HEK293 (cell line): ENCODE results near the gene RBM10.

Experiments used
- CTCF ChIA-PET: fragments of 350-600 bp; formaldehyde crosslinking; extraction: SDS; loops from one replicate; lab custom pipeline; 2021; ENCODE audit warnings: antibody characterized with exemption; lab: Yijun Ruan, JAX
- POLR2A ChIA-PET: fragments of 300-600 bp; formaldehyde crosslinking; extraction: SDS; loops from one replicate; lab custom pipeline; 2020; ENCODE audit warnings: antibody characterized with exemption, inconsistent platforms; lab: Yijun Ruan, JAX
- H3K27ac ChIP-seq: fragments of 200-500 bp; sonication (Bioruptor generic); 2 replicates; pipeline ENCODE4 v1.5.1; 2014; ENCODE audit warnings: low read depth, low read length, control low read depth, inconsistent platforms; ENCODE audit errors: extremely low read depth
- H3K36me3 ChIP-seq, 2 experiments: fragments of 200-500 bp in 1 of 2; sonication (Bioruptor generic) in 1 of 2; 1 replicate in 1 of 2; 2 replicates in 1 of 2; pipeline ENCODE4 v1.5.1; 2014 to 2017; ENCODE audit warnings: inconsistent platforms in 2 of 2, low read length in 2 of 2; ENCODE audit not compliant: control insufficient read depth in 2 of 2, insufficient read depth in 1 of 2
- H3K4me1 ChIP-seq: fragments of 200-500 bp; sonication (Bioruptor generic); 2 replicates; pipeline ENCODE4 v1.5.1; 2014; ENCODE audit warnings: mild to moderate bottlenecking, low read length, inconsistent platforms; ENCODE audit not compliant: control insufficient read depth, insufficient read depth
- H3K4me3 ChIP-seq: 2 replicates; pipeline ENCODE4 v1.5.1; 2011; ENCODE audit warnings: low read depth, mild to moderate bottlenecking, control low read depth, low read length, moderate library complexity
- H3K9me3 ChIP-seq: fragments of 200-500 bp; sonication (Bioruptor generic); 2 replicates; pipeline ENCODE4 v1.5.1; 2014; ENCODE audit warnings: low read depth, low read length, inconsistent platforms; ENCODE audit not compliant: control insufficient read depth, insufficient read depth
- AEBP2 ChIP-seq: fragments of 450-650 bp; formaldehyde crosslinking; IDR thresholded peaks from 2 replicates; pipeline ENCODE4 v1.5.1; 2016; ENCODE audit warnings: missing biosample characterization, missing genetic modification characterization, borderline replicate concordance
- ELK4 ChIP-seq: IDR thresholded peaks from 2 replicates; pipeline ENCODE4 v1.6.1; 2011; ENCODE audit warnings: mild to moderate bottlenecking, low read depth, low read length, borderline replicate concordance
- GLIS1 ChIP-seq: fragments of 450-650 bp; formaldehyde crosslinking; IDR thresholded peaks from 2 replicates; pipeline ENCODE4 v1.5.1; 2016; ENCODE audit warnings: missing biosample characterization, missing genetic modification characterization
- PATZ1 ChIP-seq: fragments of 450-650 bp; formaldehyde crosslinking; IDR thresholded peaks from 2 replicates; pipeline ENCODE4 v1.5.1; 2016; ENCODE audit warnings: missing biosample characterization, missing genetic modification characterization
- ZBTB17 ChIP-seq: fragments of 450-650 bp; formaldehyde crosslinking; IDR thresholded peaks from 2 replicates; pipeline ENCODE4 v1.5.1; 2016; ENCODE audit warnings: missing biosample characterization, missing genetic modification characterization
- ZBTB20 ChIP-seq: fragments of 450-650 bp; formaldehyde crosslinking; IDR thresholded peaks from 2 replicates; pipeline ENCODE4 v1.5.1; 2016; ENCODE audit warnings: missing biosample characterization, missing genetic modification characterization
- ZBTB21 ChIP-seq: fragments of 450-650 bp; formaldehyde crosslinking; IDR thresholded peaks from 2 replicates; pipeline ENCODE4 v1.5.1; 2017; ENCODE audit warnings: missing biosample characterization, missing genetic modification characterization
- ZNF10 ChIP-seq: fragments of 450-650 bp; formaldehyde crosslinking; IDR thresholded peaks from 2 replicates; pipeline ENCODE4 v1.5.1; 2017; ENCODE audit warnings: missing biosample characterization, missing genetic modification characterization
- ZNF169 ChIP-seq: fragments of 450-650 bp; formaldehyde crosslinking; IDR thresholded peaks from 2 replicates; pipeline ENCODE4 v1.5.1; 2016; ENCODE audit warnings: missing biosample characterization, missing genetic modification characterization
- ZNF175 ChIP-seq: fragments of 450-650 bp; formaldehyde crosslinking; IDR thresholded peaks from 2 replicates; pipeline ENCODE4 v1.5.1; 2016; ENCODE audit warnings: missing biosample characterization, missing genetic modification characterization
- ZNF214 ChIP-seq: fragments of 450-650 bp; formaldehyde crosslinking; IDR thresholded peaks from 2 replicates; pipeline ENCODE4 v1.5.1; 2017; ENCODE audit warnings: missing biosample characterization, mild to moderate bottlenecking, missing genetic modification characterization, borderline replicate concordance
- ZNF404 ChIP-seq: fragments of 450-650 bp; formaldehyde crosslinking; IDR thresholded peaks from 2 replicates; pipeline ENCODE4 v1.5.1; 2017; ENCODE audit warnings: missing biosample characterization, missing genetic modification characterization
- ZNF416 ChIP-seq: fragments of 450-650 bp; formaldehyde crosslinking; IDR thresholded peaks from 2 replicates; pipeline ENCODE4 v1.5.1; 2016; ENCODE audit warnings: missing biosample characterization, missing genetic modification characterization
- ZNF426 ChIP-seq: fragments of 450-650 bp; formaldehyde crosslinking; IDR thresholded peaks from 2 replicates; pipeline ENCODE4 v1.5.1; 2017; ENCODE audit warnings: missing biosample characterization, missing genetic modification characterization, mild to moderate bottlenecking, inconsistent platforms, moderate library complexity
- ZNF48 ChIP-seq: fragments of 450-650 bp; formaldehyde crosslinking; IDR thresholded peaks from 2 replicates; pipeline ENCODE4 v1.5.1; 2016; ENCODE audit warnings: missing biosample characterization, missing genetic modification characterization
- ZNF488 ChIP-seq: fragments of 450-650 bp; formaldehyde crosslinking; IDR thresholded peaks from 2 replicates; pipeline ENCODE4 v1.5.1; 2016; ENCODE audit warnings: missing biosample characterization, missing genetic modification characterization
- ZNF510 ChIP-seq: fragments of 450-650 bp; formaldehyde crosslinking; IDR thresholded peaks from 2 replicates; pipeline ENCODE4 v1.5.1; 2018; ENCODE audit warnings: mild to moderate bottlenecking, missing genetic modification characterization, missing biosample characterization; ENCODE audit not compliant: insufficient replicate concordance
- ZNF514 ChIP-seq: fragments of 450-650 bp; formaldehyde crosslinking; IDR thresholded peaks from 2 replicates; pipeline ENCODE4 v1.5.1; 2016; ENCODE audit warnings: missing biosample characterization, missing genetic modification characterization
- ZNF580 ChIP-seq: fragments of 450-650 bp; formaldehyde crosslinking; IDR thresholded peaks from 2 replicates; pipeline ENCODE4 v1.5.1; 2016; ENCODE audit warnings: missing biosample characterization, missing genetic modification characterization
- ZNF629 ChIP-seq: fragments of 450-650 bp; formaldehyde crosslinking; IDR thresholded peaks from 2 replicates; pipeline ENCODE4 v1.5.1; 2017; ENCODE audit warnings: missing biosample characterization, missing genetic modification characterization
- ZNF660 ChIP-seq: fragments of 450-650 bp; IDR thresholded peaks from 2 replicates; pipeline ENCODE4 v1.5.1; 2018; ENCODE audit warnings: missing biosample characterization, mild to moderate bottlenecking, missing genetic modification characterization
- ZNF677 ChIP-seq: fragments of 450-650 bp; IDR thresholded peaks from 2 replicates; pipeline ENCODE4 v1.5.0; 2018; ENCODE audit warnings: missing biosample characterization, mild to moderate bottlenecking, missing genetic modification characterization, moderate library complexity
- ZNF785 ChIP-seq: fragments of 450-650 bp; formaldehyde crosslinking; IDR thresholded peaks from 2 replicates; pipeline ENCODE4 v1.5.1; 2016; ENCODE audit warnings: missing biosample characterization, missing genetic modification characterization
- ZNF792 ChIP-seq: fragments of 450-650 bp; formaldehyde crosslinking; IDR thresholded peaks from 2 replicates; pipeline ENCODE4 v1.5.1; 2016; ENCODE audit warnings: missing biosample characterization, missing genetic modification characterization
- ZXDB ChIP-seq: fragments of 450-650 bp; formaldehyde crosslinking; IDR thresholded peaks from 2 replicates; pipeline ENCODE4 v1.5.1; 2016; ENCODE audit warnings: missing biosample characterization, missing genetic modification characterization

The RBM10 gene

GRCh38 chrX:47232197-47232802, 87.3 kb downstream of the RBM10 start:
- peak overlapping the region; percentile 100 for H3K27ac ChIP-seq
- CTCF ChIA-PET = interaction anchor here (0.7 to 1.4 kb wide), 2 partner anchors 153 to 566 kb away, joined by 3 to 7 read pairs; no protein-coding TSS in a partner anchor
- TF ChIP-seq ZBTB20 (tag by site-specific recombination) (0 out of 2 replicates have a peak, but pooled peaks have one; percentile 33), ZNF629 (tag by site-specific recombination) (0 out of 2 replicates have a peak, but pooled peaks have one; percentile 2), ELK4 (0 out of 2 replicates have a peak, but pooled peaks have one; percentile 2), ZNF175 (tag by site-specific recombination) (no peak)
- H3K4me3 ChIP-seq = peak overlapping the region; percentile 87
- POLR2A ChIA-PET = interaction anchor here (0.7 to 3.8 kb wide), 13 partner anchors 8 to 291 kb away, joined by 3 to 124 read pairs (median 6); partner anchors contain the start of genes CDK16, NDUFB11 and RBM10
- peaks cover 7% of the 10 kb centered on the region; the same call in 1 of the 2 replicates for H3K4me1 ChIP-seq
- H3K36me3 ChIP-seq = peaks cover 19 to 35% of the 10 kb centered on the region in 2 experiments
- H3K9me3 ChIP-seq = no peaks in the 10 kb centered on the region

GRCh38 chrX:47232803-47233332, 87.8 kb downstream of the RBM10 start, which contains the start of gene USP11:
Gene USP11 (plus strand): TSS chrX:47233009. CDS start chrX:47233044, 35 bp downstream.
- CTCF ChIA-PET = interaction anchor here (1.4 kb wide), 1 partner anchor 152 kb away, joined by 7 read pairs; no protein-coding TSS in a partner anchor
- Histone ChIP-seq H3K27ac (peak within 1 kb of the TSS; percentile 100), H3K36me3 (peaks cover 15 to 29% of the 10 kb centered on the region in 2 experiments), H3K4me3 (peak within 1 kb of the TSS; percentile 87), H3K9me3 (no peaks in the 10 kb centered on the region), H3K4me1 (peaks cover 7% of the 10 kb centered on the region; the same call in 1 of the 2 replicates)
- POLR2A ChIA-PET = interaction anchor here (0.6 to 3.8 kb wide), 18 partner anchors 9 to 291 kb away, joined by 3 to 124 read pairs (median 4); partner anchors contain the start of genes CDK16, NDUFB11 and RBM10
- TF ChIP-seq ZNF510 (tag by site-specific recombination) (no peak), AEBP2 (tag by site-specific recombination) (no peak), ZNF488 (tag by site-specific recombination) (no peak), ZNF416 (tag by site-specific recombination) (no peak), ZNF785 (tag by site-specific recombination) (no peak), ZNF660 (tag by site-specific recombination) (0 out of 2 replicates have a peak, but pooled peaks have one; percentile 35), ZNF677 (tag by site-specific recombination) (no peak), ZNF169 (tag by site-specific recombination) (no peak), ZNF426 (tag by site-specific recombination) (no peak), ZBTB17 (tag by site-specific recombination) (peak; percentile 63; the same call in 1 of the 2 replicates), ZNF792 (tag by site-specific recombination) (no peak), ZNF214 (no peak), ZNF48 (no peak), GLIS1 (peak; percentile 28; the same call in 1 of the 2 replicates), ZNF404 (tag by site-specific recombination) (no peak), PATZ1 (peak; percentile 80), ZNF580 (no peak), ZXDB (peak; percentile 73), ZNF514 (tag by site-specific recombination) (no peak), ZNF10 (no peak), ZBTB21 (tag by site-specific recombination) (no peak)
